Measurements from ENCODE around the gene UBASH3B.
"Not testable (repeated sequence)": the region's sequence is repeated elsewhere in the genome, so short reads cannot be mapped to it uniquely, and the experiment has no call there.

Gene UBASH3B

GRCh38 chr11:122709039-122709760 is 53.7 kb downstream of the UBASH3B start:
- DNase-seq (ENCODE audit: low read depth): no peak

DNA sequence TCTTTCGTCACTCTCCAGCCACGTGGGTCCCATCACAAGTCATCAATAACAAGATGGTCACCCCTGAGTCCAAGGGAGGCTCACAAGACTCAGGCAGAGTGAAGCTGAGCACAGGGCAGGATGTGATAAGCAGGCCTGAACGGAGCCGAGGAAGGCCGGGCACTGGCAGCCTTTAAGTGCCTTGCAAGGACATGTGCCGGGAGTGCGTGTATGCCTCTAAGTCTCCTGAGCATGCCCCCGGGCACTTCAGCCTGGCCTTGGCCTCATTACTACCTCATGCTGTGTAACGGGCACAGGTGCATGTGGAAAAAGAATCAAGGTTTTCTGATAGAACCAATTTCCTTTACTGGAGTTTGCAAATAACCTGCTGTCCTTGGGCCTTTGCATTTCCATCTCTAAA is 55.8 kb downstream of the UBASH3B start:
- no peak for DNase-seq (ENCODE audit: low read depth)

DNA sequence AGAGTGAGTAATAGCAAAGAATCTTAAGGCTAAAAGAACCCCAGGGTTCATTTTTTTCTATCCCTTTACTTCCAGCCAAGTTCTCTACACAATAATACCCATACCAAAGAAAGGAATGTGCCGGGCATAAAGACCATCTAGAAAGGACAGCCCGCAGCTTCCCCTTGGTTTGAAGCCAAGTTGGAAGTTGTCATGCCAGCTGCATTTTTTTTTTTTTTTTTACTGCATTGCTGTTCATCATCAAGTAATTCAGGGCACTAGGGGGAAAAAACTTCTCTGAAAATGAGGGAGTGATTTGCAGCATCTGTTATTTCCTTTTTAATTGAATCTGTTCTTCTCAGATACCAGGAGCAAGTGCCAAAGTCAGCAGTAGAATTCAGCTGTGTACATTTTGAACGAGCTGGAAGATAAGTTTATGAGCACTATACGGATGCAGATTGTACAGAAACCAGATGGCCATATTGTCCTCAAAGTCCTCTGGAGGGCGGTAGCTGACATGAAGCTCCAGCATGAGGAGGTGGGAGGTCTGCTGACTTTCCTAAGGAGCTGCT is 56.4 kb downstream of the UBASH3B start:
- DNase-seq (ENCODE audit: low read depth): no peak

DNA sequence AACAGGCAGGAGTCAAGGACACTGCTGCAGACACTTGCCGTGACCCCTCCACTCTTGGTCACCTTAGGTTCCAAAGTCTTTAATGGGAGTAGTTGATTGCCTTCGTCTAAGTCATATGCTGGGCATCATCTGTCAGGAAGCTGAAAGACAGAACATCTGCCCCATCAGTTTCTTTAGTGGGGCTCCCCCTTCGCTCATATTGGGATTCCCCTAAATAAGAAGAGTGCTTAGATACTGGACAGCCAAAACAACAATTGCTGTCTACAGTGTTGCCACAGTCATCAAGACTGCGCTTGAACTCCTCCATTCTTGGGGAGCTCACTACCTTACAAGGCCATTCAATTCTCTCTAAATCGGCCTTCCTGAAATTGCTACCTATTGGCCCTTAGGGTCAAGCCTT is 58.5 kb downstream of the UBASH3B start:
- DNase-seq (ENCODE audit: low read depth): no peak

- no peak for DNase-seq (ENCODE audit: low read depth)
These were observed 59.0 kb downstream of the UBASH3B start for GRCh38 chr11:122714484-122714883.

DNA sequence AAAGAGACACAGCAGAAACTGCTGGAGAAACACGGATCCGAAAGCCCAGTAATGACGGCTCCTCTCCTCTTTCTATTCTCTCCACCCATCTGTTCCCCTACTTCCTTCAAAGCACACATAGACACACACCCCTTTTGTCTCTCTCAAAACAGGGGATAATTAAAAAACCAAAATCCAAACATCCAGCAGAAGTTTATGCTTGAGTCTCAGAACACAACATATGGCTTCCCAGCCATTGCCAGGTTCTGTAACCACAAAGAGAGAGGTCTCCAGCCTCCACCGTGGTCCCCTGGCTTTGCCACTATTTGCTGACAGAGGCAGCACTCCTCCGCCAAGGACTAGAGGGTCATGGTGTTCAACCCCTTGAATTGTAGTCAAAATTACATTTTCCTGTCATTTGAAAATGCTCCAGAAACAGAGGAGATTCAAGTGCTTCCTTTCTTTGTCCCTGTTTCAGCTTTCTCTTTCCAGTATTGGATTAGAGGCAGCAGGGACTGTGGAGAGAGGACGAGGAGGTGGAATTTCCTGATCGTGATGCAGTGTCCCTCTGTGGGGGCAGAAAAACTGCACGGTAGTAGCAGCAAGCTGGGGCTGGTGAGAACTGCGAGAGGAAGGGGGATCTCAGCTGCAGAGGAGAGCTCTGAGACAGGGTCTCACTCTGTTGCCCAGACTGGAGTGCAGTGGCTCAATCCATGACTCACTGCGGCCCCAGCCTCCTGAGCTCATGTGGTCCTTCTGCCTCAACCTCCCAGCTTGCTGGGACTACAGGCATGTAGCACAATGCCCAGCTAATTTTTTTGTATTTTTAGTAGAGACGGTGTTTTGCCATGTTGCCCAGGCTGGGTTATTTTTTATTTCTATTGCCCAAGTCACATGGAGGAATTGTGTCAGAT is 60.3 kb downstream of the UBASH3B start:
- DNase-seq (ENCODE audit: low read depth): no peak

DNA sequence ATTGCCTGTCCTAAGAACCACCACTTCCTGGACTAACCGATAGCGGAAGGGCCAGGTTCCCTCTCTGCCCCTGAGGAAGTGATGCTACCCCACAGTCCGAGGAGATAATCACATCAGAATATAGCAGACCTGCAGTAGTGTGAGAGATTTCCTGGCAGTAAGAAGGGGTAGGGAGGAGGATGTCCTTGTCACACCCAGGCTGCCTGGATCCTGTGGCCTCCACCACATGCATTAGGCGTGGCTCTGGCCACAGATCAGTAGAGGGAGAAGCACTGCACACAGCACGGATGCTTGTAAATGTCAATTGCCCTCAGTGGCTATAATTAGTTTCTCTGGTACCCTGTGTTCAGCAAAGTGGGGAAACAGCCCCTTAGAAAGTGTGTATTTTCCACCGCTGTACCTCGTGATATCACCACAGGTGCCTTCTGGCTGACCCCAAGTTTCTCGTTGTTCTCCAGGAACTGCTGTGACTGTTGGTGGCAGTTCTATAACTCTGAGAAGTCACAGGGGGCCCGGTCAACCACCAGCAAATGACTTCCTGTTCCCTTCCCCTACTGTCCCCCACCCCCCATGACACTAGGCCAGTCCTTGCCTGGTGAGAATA is 61.8 kb downstream of the UBASH3B start:
- DNase-seq (ENCODE audit: low read depth): no peak

DNA sequence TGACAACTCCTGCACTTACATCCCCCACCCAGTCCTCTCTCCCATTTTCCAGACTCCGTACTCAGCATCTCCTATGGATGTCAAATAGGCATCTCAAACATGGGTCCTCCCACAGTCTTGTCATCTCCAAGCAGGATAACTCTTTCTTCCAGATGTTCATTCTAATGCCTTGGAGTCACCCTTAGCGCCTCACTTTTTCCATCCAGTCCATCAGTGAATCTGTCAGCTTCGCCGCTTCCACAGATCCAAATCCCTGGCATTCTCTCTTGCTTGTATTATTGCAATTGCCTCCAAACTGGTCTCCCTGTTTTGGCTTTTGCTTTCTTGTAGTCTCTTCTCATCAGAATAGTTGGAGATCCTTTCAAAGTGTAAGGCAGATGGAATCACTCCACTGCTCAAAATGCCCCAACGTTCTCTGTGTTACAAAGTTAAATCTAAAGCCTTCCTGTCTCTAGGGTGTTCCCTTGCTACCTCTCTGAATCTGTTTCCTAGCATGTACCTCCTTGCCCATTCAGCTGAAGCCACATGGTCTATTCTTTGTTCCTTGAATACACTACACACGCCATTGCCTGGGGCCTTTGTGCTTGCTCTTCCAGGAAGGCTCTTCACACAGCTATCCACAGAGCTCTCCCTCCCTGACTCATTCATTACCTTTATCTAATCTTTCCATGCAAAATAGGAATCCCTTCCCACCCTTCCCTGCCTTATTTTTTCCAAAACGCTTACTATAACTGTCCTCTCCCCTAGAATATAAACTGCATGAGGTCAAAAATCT is 64.8 kb downstream of the UBASH3B start:
- DNase-seq (ENCODE audit: low read depth): no peak

DNA sequence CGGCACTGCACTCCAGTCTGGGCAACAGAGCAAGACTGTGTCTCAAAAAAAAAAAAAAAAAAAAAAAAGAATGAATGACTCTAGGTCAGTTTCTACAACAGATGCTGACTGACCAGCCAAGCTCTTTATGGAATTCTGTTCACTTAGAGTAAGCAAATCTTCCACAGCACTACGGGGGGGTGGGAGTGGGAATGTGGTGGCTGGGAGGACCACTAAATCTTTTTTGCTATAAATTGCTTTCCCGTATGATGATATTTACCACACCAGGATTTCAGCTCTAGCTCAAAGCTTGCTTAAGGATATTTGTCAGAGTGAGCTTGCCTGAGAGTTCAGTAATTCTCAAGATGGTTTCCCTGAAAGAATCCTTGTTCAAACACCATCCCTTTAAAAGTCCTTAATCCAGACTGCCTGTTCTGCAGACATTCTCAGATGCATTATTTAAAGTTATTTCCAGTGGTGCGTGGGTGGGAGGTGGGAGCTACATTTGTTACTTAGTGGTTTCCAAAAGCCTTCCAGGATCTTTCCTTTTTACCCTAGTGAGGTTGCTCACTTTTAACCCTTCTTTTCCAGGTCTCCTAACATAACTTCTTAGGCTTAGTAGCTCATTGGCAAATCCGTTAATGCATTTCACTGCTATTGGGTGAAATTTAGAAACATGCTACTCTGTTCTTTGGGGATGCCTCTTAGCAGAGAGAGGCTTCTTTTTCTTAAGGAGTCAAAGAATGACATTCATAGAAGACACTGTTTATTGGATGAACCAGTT is 65.9 kb downstream of the UBASH3B start:
- no peak for DNase-seq (ENCODE audit: low read depth)

DNA sequence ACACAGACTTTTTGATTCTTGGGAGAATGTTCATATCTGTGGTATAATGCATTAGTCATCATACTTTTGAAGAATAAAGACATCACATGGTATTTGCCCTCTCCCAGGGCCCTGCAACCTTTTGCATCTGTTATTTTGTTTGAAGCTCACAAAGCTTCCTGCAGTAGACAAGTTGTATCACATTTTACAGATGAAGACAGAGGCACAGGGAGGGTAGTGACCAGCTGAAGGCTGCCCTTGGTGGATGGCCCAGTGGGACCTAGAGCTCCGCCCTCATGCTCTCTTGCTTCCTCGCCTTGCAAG is 66.4 kb downstream of the UBASH3B start:
- no peak for DNase-seq (ENCODE audit: low read depth)

- no peak for DNase-seq (ENCODE audit: low read depth)
These were observed 67.6 kb downstream of the UBASH3B start for GRCh38 chr11:122723106-122723505.

DNA sequence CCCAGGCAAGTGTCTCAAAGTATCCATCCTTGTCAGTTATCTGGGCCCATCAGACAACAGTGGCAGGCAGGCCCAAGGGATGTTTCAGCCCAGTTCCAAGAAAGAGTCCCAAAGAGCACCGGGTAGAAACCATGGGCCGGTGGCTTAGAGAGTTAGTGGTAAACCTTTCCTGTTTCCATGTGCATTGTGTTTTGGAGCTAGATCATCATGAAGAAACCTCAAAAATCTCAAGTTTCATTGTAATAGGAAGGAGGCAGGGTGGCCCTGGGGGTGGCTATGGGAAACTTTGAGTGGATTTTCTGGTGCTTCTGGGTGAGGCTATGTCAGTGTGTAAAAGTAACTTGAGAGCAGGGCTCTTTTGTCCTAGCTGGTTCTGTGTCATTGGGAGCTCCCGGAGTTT is 68.1 kb downstream of the UBASH3B start:
- DNase-seq (ENCODE audit: low read depth): no peak

GRCh38 chr11:122724520-122724919 is 69.0 kb downstream of the UBASH3B start:
- no peak for DNase-seq (ENCODE audit: low read depth)

DNA sequence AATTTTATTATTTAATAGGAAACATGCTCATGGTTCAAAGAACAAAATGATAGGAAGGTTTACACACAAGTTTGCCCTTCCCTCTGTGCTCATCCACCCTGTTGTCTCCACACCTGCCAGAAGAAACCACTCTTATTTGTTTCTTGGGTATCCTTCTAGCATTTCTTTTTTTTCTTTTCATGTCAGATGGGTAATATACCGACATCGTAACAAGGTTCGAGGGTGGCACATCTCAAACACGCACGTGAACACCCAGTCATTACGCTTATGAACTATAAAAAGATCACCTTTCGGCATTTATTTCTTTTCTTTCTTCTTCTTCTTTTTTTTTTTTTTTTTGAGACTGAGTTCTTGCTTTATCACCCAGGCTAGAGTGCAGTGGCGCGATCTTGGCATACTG is 70.5 kb downstream of the UBASH3B start:
- DNase-seq (ENCODE audit: low read depth): no peak

DNA sequence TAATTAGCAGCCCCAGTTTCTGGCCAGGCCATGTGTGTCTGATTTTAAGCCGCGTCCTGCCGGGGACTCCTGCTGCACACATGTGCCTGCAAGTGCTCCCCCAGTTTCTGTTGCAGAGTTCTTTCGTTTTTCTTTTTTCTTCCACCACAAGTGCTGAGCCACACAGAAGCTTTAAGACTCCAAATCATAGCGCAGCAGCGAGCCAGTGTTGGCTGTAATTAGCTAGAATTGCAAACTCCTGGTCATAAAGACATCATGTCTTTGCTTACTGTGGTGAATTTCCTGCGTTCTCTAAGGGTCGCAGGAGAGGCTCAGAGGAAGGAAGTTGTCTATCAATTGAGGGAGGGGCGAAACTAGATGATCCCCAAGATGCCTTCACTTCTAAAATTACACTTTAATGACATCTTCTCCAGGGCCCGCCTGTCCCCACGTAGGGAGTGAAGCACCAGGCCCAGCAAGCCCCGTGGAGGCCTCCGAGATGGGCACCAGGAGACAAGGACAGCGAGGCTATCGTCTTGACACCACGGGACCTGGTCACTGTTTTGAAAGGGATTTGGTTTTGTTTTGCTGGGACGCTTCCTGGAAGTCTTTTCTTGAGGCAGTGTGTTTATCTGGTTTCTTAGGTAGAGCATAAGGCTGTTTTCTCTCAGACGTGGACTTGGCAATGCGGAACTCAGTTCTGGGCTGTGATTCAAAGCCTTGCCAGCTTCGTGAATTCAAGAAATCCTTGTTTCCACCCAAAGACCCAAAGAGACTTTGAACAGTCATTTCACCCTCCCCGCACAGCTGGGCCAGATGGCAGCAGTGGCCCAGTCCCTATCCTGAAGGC is 71.8 kb downstream of the UBASH3B start:
- no peak for DNase-seq (ENCODE audit: low read depth)

- DNase-seq (ENCODE audit: low read depth): no peak
These were observed 73.0 kb downstream of the UBASH3B start for GRCh38 chr11:122728561-122728960.

- DNase-seq (ENCODE audit: low read depth): no peak
These were observed 73.6 kb downstream of the UBASH3B start for GRCh38 chr11:122729139-122729538.

- DNase-seq (ENCODE audit: low read depth): not testable (repeated sequence)
These were observed 75.2 kb downstream of the UBASH3B start for GRCh38 chr11:122730694-122731093.

DNA sequence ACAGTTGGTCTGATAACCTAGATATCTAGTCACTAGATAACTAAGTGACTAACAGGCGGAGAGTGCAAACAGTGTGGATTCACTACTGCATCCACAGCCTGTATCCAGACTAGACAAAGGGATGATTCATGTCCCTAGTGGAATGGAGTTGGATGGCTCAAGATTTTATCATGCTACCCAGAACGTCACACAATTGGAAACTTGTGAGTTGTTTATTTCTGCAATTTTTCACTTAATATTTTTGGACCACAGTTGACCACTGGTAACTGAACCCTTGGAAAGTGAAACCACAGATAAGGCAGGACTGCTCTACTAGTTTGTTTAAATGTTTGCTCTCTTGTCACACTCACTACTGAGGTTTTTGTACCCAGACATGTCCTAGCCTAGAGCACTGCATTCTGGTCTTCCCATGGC is 76.0 kb downstream of the UBASH3B start:
- DNase-seq (ENCODE audit: low read depth): no peak

Data from T follicular helper cell (primary cell).